CD4-positive, alpha-beta T cell treated with Interleukin-4 for 1 hour (primary cell): ENCODE data around the gene E2F6.
A peak's percentile ranks its signal among the peaks of the same experiment; 100 is the strongest.

Experiments
- DNase-seq, 2 donors: peaks; one replicate each; pipeline ENCODE4 v3.0.0-alpha.2; 2020 to 2022

The E2F6 gene

DNA sequence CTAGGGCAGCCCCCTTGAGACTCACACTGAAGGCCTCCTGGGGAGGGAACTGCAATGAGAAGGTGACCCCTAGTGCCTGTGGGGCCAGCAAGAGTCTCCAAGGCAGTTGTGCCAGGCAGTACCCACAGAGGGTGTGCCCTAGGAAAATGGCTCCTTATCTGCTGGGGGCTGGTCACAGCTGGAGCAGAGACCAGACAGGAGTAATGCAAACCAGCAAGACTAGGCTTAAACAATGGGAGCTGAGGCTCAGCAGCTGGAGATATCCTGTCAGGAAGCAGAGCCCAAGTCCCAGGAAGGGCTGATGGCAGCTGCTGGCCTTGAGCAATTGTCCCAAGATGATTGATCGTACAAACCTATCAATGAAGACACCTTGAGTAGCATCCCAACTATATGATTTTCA lies 26.8 kb upstream of the E2F6 start:
- no peak for DNase-seq

DNA sequence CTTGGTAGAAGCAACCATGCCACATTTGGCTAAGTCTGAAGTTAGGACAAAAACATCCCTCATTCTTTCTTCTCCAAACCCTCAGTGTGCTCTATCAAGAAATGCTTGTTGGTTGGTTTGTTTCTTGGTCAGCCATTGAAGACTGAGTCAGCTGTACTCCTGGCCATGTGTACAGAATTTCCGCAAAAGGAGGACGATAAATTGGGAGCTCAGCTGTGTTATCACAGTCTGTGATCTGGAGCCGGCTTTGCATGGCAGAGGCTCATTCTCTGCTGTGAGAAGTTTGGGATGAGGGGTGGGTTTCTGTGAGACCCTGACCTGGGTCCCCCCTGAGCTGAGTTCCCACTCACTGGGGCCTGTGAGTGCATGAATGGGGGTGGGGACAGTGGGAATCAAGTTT lies 26.3 kb upstream of the E2F6 start:
- DNase-seq: no peak

DNA sequence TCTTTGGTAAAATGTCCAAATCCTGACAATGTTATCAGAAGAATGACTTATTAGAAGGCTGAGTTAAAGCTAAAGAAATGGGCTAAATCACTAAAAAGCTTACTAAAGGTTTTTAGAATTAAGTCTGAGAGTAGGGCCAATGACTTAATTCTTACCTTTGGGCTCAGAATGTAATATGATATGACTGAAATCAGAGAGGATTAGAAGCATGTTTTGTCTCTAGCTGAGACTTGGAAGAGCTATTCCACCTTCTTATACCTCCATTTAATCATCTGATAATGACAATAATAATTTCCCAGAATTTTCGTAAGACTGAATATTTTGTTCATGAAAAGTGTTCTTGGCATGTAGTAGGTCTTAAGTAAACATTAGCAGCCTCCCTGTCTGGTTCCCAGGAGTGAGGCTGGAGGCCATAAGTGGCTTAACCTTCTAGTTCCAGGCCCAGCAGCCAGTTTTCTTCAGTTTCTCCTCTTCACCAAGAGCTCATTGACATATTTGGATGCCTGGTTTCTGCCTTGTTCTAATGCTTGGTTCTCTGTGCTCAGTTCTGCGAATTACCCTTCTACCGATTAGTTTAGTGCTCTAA lies 25.5 kb upstream of the E2F6 start:
- DNase-seq: no peak

DNA sequence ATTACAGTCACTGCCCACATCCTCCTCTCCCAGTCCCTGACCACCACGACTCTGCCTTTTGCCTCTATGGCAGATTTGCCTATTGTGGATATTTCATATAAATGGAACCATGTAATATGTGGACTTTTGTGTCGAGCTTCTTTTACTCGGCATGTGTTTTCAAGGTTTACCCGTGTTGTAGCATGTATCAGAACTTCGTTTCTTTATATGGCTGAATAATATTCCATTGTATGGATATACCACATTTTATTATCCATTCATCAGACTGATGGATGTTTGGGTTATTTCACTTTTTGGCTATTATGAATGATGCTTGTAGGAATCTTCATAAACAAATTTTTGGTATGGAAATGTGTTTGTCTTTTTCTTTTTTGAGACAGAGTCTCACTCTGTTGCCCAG lies 24.2 kb upstream of the E2F6 start:
- no peak for DNase-seq

DNA sequence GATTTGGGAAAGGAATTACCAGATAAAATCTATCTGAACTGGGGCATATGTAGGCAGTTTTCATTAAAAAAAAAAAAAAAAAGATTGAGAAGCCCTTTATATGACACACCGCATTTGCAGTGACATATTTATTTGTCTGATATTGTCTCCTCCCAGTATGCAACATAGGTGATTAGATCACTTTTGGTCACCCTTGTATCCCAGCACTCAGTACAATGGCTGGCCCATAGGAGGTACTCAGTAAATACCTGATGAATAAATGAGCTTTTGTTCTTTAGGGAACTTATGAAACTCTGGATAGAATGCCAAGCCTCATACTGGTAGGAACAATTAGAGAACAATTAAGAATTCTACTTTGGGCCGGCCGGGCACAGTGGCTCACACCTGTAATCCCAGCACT lies 22.8 kb upstream of the E2F6 start:
- DNase-seq: no peak

DNA sequence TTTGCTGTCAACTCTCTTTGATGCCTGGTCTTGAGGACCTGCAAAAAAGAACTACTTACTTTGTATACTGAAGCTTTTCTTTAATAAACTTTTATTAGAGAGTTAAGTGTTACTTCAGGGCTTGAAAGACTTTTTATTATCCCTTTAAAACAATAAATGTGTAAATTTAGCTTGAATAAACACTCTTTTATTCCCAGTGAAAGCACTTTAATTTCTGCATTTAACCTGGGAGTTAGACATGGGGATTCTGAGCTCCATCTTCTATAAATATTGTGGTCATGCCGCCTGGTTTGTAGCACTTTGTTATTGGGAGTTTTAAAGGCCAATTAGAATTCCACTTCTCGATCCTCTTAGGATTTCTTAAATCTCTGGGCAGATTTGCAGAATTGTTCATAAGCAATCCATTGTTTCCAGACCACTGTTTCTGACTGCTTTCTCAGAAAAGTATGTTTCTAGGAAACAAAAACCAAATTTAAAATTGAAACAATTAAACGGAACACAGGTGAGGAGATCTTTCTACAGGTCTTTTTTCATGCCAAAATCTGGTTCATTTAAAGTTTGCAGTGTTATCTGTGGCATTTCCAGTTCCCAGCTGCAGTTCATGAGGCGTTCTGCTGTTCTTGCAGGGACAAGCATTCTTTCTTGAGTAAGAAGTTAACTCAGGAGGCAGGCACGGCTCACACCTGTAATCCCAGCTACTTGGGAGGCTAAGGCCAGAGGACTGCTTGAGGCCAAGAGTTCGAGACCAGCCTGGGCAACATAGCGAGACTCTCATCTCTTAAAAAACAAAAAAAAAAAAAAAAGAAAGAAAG lies 18.1 kb upstream of the E2F6 start:
- no peak for DNase-seq

DNA sequence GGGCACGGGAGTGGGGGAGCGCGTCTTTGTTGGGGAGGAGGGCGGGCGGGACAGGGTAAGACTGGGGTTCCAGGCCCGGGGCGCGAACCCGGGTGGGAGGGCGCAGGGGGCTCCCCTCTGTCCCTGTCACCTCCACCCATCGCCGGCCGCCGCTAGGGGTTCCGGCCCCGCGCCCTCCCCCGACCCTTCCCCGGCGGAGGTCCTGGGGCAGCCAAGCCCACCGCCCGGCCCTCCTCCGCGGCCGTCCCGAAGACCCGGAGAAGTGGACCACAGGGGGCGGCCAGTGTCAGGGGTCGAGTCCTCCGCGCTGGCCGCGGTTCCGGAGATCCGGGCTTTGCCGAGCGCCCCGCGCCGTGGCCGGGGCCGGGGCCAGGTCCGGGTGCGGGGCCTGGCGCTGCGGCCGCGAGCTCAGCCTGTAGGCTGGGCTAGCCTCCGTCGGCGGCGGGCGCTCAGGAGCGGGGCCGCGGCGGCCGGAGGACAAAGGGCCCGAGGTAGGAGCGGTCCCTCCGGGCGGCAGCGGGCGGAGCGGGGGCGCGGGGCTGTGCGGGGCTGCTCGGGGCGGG lies 16.6 kb upstream of the E2F6 start:
- no peak for DNase-seq

DNA sequence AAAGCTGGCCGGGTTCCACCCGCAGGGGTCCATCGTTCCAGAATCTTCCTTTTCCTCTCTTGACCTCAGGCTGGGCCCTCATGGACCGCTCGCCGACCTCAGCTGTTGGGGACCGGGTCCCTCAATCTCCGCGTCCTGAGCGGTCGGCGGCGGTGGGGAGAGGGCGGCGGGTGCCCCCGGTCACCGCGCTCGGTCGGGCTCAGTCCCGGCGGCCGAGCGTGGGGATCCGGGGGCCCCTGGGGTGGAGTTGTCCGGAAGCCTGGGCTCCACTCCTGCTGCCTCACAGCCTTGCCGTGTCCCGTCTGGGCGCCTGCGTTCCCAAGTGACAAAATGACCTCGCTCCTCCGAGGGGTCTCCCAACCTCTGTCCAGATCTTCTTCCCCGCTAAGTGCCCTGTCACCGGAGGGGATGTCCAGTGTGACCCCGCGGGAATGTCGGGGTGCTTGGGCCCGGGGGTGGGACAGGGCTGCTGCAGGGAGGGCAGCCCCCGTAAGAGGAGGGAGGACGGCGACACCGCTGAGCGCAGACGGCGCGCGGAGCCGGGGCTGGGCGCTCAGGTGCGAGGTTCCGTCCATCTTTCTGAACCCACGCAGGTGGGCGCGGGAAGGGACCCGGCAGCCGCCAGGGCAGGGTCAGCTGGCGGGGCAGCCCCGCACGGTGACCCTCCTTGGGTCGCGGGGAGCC lies 16.0 kb upstream of the E2F6 start:
- no peak for DNase-seq

DNA sequence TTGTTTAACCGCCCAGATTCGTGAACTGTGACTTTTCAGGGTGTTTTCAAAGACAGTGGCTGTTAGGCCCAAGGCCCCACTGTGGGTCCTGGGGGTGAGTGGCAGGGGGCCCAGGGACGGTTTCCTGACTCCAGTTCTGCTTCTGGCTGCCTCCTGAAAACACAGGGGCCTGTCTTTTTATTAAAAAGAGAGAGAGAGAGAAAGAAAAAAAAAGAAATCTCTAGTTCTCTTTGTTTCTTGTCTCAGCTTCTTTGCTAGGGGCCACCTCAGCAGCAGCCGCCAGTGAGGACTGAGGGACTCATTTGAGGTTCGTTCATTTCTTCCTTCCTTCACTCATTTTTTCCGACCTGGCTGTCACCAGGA lies 15.4 kb upstream of the E2F6 start:
- DNase-seq: no peak

DNA sequence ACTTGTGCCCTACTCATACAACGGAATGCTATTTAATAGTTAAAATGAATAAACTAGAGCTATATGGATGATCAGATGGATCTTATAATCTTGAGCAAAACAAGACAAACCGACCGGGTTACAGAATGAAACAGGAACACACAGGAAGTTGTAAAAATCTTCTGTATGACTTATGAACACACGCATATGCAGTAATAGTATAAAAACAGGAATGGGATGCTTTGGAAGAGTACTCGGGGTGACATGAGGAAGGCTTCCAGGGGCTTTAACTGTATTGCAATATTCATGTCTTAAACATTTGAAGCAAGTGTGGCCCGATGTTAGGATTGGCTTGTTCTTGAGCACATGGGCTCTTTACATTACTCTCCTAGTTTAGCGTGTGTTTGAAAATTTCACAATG lies 14.9 kb upstream of the E2F6 start:
- no peak for DNase-seq

DNA sequence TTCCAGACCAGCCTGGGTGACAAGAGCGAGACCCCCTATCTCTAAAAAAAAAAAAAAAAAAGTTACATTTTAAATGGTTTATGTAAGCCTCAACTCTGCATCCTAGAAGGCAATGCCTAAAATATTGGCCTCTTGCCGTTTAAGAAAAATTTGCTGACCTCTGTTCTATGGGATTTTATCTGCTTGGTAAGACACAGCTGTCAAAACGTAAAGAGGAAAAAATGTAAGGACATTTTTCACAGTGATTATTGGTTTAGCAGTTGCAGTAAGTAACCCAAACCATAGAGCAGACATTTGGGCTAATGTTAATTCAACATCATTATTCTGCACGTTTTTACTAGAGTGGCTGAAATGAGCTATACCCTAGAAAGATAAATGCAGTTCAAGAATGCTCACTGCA lies 14.4 kb upstream of the E2F6 start:
- DNase-seq: no peak

DNA sequence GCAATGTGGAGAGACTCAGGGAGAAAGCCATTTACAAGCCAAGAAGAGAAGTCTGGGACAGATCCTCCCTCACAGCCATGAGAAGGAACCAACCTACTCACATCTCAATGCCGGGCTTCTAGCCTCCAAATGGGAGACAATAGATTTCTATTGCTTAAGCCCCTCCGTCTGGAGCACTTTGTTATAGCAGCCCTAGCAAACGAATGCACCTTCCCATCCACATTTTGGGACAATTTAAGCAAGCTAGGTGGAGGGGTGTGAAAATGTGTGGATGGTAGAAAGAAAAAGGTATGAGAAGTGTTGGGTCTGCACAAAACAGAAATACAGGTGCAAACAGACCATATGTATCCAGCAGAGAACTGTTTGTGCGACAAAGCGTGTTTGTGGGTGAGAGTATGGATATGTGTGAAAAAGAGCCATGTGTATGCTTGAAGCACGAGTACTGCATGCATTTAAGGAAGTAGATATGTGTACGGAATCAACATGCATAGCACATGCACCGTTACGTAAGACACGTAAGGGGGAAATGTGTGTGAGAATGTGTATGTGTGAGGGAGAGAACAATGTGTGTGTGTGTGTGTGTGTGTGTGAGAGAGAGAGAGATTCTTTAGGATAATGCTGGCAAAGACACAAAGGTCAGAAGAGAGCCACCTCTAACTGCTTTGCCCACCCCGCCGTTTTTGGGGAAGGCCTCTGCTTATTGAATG lies 13.1 kb upstream of the E2F6 start:
- no peak for DNase-seq

DNA sequence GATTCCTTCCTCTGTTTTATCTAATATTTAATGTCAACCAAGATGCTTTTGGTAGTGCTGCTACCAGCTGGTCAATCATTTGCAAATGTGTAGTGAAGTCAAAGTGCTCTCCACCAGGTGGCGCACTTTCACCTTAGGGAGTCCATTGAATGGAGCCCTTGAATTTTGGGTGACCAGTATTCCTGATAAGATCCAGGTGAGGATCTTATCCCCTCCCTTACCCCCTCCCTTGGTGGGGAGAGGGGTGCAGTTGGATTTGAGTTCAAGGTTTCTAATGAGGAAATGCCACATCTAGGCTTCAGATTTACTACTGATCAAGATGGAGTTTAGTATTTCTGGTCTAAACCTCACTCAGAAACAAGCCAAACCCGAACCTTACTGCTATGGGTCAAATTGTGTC lies 12.0 kb upstream of the E2F6 start:
- peak; percentile 69 to 77 for DNase-seq

DNA sequence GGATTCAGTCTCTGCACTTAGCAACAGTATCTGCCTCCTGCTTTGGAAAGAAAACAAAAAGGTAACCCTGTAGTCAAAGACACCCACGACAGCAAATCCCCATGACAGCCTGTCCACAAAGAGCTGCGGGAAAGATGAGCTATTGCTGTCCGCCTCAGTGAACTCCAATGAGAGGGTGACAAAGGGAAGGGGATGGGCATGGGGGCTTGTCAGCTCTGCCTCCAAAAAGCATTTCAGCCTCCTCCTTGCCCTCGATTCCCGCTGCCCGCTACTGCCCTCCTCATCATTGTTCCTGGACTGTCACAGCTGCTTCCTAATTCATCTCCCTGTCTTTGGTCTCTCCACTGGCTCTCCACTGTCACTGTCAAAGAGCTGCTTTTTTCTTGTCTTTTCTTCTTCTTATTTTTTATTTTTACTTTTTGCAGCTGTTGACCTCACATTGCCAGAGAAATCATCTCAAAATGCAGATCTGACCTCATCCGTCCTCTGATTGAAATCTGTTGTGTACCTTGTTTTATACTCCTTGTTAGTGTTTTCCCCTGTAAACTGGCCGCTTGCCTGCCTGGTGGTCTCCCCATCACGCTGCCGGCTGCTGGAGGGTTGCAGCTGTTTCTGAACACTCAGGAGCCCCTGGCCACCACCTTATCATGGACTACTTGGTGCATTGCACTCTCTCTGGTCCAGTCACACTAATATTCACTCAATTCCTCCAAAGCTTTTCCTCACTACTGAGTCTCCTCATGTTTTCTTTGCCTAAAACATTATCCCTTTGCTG lies 7.9 kb upstream of the E2F6 start:
- DNase-seq: no peak

DNA sequence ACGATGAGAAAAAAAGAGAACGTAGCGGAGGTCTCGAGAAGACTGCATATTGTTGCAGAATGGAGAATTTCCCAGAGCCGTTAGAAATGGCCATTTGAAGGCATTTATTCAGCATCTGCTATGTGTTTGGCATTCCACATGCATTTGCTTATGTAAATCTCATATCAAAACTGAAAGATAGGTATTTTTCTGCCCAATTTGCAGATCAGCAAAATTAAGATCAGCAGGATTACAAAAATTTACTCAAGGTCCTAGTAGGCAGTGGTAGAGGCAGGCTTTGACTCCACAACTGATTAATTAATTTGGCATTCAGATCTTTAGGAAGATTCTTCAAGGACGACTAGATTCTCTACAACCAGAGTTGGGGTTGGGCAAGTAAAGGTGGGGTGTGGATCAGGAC lies 1.8 kb upstream of the E2F6 start:
- no peak for DNase-seq

DNA sequence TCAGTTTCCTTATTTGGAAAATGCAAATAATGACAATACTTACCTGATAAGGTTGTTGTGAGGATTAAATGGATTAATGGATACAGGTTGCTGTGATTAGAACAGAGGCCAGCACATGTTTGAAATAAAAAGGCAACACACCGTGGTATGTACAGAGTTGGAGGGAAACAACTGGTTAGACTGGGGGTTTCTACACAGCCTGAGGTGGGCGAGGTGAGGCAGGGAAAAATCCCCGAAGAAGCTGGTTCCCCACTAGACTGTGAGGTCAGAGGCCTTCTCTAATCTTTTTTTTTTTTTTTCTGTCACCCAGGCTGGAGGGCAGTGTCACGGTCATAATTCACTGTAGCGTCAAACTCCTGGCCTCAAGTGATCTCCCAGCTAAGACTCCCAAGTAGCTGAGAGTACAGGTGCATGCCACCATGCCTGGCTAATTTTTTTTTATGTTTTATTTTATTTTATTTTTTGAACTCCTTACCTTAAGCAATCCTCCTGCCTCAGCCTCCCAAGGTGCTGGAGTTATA lies 1.2 kb upstream of the E2F6 start:
- no peak for DNase-seq

DNA sequence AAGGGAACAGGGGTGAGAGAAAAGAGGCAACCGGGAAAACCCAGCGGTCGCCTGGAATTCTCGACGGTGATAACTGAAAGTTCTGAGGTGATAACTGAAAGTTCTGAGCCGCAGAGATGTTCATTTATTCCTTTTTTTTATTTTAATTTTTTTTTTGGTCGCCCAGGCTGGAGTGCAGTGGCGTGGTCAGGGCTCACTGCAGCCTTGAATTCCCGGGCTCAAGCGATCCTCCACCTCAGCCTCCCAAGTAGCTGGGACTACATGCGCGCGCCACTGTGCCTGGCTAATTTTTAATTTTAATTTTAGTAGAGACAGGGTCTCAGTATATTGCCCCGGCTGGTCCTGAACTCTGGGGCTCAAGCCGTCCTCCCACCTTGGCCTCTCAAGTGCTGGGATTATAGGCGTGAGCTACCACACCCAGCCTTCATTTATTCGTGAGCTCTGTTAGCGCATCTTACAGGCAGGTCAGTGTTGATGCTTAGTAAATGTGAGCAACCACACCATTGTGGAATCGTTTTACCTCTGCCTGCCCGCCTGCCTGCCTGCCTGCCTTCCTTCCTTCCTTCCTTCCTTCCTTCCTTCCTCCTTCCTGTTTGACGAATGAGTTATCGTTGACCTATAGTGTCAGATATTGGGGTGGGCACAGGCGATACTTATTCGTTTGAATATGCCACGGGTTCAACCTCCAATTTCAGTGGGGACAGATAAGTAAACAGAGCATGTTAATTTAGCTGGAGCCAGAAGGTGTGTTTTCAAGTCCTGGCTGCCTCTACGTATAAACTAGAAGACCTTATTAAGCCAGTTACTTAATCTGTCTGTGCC lies 557 bp upstream of the E2F6 start:
- DNase-seq: peak in 1 of 2 donors; percentile 8

DNA sequence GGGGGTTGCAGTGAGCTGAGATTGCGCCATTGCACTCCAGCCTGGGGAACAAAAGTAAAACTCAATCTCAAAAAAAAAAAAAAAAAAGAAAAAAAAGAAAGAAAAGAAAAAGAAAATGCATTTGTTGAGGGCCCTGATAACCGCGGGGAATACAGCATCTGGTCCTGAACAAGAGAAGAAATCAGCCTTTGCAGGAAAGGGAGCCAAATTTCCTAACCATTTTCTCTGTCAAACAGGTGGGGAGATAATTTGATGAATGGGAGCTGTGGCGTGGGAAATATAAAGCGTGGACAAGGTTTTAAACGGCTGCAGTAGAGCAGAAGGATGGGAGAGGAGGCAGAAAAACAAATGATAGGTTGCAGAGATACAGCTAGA lies 864 bp downstream of the E2F6 start:
- no peak for DNase-seq

DNA sequence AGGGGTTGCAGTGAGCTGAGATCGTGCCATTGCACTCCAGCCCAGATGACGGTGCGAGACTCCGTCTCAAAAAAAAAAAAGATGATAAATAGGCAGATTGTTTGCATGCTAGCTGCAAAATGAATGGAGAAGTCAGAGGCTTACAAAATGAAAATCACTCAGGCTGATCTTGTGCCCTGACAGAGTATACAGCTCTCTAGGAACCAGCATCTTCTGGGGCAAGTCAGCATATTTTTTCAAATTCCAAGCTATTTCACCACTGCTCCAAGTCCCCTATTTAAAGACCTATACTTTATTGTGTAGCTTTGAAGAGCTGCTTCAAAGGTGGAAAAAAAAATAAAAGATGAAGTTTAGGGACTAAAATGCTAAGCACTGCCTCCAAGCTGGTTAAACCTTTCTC lies 6.1 kb downstream of the E2F6 start:
- no peak for DNase-seq

DNA sequence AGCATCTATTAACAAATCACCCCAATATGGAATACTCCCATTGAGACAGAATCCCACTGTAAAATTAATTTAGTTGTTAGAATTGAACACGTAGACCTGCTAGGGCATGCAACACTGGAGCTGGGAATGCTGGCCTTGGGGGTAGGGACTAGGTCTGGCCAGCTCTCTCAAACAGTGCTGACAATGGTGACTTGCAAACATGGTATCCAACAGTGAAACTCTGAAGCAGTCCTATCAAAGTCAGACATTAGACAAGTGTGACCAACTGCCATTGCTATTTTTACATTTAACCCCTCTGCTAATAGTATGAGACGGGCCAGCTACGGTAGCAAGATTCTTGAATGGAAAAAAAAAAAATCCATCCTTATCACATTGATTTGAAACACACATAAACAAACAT lies 7.2 kb downstream of the E2F6 start:
- no peak for DNase-seq

DNA sequence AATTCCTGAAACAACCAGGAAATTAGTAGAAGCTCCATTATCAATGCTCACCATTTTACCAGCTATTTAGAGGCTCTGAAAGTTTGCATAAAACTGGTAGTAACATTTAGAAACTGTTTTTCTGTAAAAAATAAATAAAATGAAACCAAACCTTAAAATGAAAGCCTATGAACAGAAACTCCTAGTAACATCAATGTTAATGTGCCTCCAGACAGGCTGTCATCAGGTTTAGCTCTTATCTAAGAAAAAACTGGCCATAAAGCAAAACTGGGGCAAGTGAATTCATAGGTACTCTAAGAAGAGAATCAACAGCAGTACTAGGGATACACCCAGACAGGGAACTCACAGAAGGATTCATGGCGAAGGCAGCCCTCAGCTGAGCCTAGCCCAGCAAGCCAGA lies 8.0 kb downstream of the E2F6 start:
- no peak for DNase-seq

DNA sequence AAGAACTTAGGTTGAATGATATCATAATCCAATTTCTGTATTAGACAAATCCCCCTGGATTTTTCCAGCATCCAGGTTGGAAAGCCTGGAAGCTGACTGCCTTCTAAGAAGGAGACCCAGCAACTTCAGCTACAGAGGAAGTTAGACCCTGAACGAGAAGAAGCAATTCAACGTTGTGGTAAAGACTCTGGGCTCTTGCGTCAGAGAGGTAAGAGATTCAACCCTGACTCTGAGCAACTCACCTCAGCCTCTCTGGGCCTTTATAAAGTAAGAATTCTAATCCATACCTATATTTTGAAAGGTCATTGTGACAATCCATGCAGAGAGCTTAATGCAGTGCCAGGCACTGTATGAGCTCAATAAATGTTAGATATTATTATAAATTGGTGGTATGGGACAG lies 9.7 kb downstream of the E2F6 start:
- no peak for DNase-seq
